Measurements from ENCODE around the gene BTBD2. TPM values are rescaled to one million over a fixed set of nuclear protein-coding genes. Genes with fewer than 3 reads are reported as not detected.

The BTBD2 gene
- total RNA-seq, 2 donors from 2014 or later = 44.2 to 56.0 TPM

Other genes with a start within 250 kb of the BTBD2 start
- 10 to 100 TPM; 10.1 to 44.8 TPM for gene ATP8B3, start 203.4 kb downstream of the BTBD2 start, total RNA-seq
- 10 to 100 TPM; 39.7 to 50.0 TPM for gene REXO1, start 167.2 kb downstream of the BTBD2 start, total RNA-seq
- 10 to 100 TPM; 16.3 to 32.9 TPM for gene KLF16, start 152.1 kb downstream of the BTBD2 start, total RNA-seq
- gene ABHD17A, start 130.2 kb downstream of the BTBD2 start, total RNA-seq = 100 to 1,000 TPM in 1 of 2 donors, 10 to 100 TPM in 1; 84.4 to 109 TPM
- 10 to 100 TPM; 11.6 to 12.2 TPM for gene ADAT3, start 110.3 kb downstream of the BTBD2 start, total RNA-seq
- gene SCAMP4, start 110.3 kb downstream of the BTBD2 start, total RNA-seq = 10 to 100 TPM; 31.7 to 36.4 TPM
- gene CSNK1G2, start 74.5 kb downstream of the BTBD2 start, total RNA-seq = 10 to 100 TPM; 50.2 to 50.7 TPM
- gene MKNK2, start 35.5 kb upstream of the BTBD2 start, total RNA-seq = 100 to 1,000 TPM; 280 to 525 TPM
- 100 to 1,000 TPM; 271 to 387 TPM for gene MOB3A, start 80.6 kb upstream of the BTBD2 start, total RNA-seq
- 100 to 1,000 TPM in 1 of 2 donors, 10 to 100 TPM in 1; 13.9 to 143 TPM for gene IZUMO4, start 81.2 kb upstream of the BTBD2 start, total RNA-seq
- gene AP3D1, start 135.9 kb upstream of the BTBD2 start, total RNA-seq = 100 to 1,000 TPM in 1 of 2 donors, 10 to 100 TPM in 1; 83.6 to 108 TPM
- gene DOT1L, start 148.2 kb upstream of the BTBD2 start, total RNA-seq = 100 to 1,000 TPM in 1 of 2 donors, 10 to 100 TPM in 1; 76.6 to 114 TPM
- gene PLEKHJ1, start 220.6 kb upstream of the BTBD2 start, total RNA-seq = 10 to 100 TPM; 45.8 to 74.8 TPM
- gene SF3A2, start 221.1 kb upstream of the BTBD2 start, total RNA-seq = 100 to 1,000 TPM in 1 of 2 donors, 10 to 100 TPM in 1; 99.5 to 119 TPM
- gene AMH, start 233.6 kb upstream of the BTBD2 start, total RNA-seq = 1 to 10 TPM; 2.0 to 6.1 TPM
- gene JSRP1, start 240.7 kb upstream of the BTBD2 start, total RNA-seq = 1 to 10 TPM in 1 of 2 donors, under 1 TPM in 1; 0.61 to 1.0 TPM

Measured in activated T-helper 17 cell treated with anti-CD3 and anti-CD28 coated beads, Interleukin-2, amount 50 U/mL, for 72 hours (primary cell).